WTC11 (cell line): ENCODE data around the gene TRIP13. TPM values are rescaled to one million over a fixed set of nuclear protein-coding genes. Genes with fewer than 3 reads are reported as not detected.
A peak's percentile ranks its signal among the peaks of the same experiment; 100 is the strongest.
"Not testable (repeated sequence)": the region's sequence is repeated elsewhere in the genome, so short reads cannot be mapped to it uniquely, and the experiment has no call there.

ENCODE experiments used
- ATAC-seq: fragments of 200-7000 bp; cut with Tn5 transposase; 2 replicates; pipeline ENCODE4 v1.10.0; 2021; ENCODE audit warnings: mild to moderate bottlenecking, moderate library complexity
- CTCF ChIA-PET: fragments of 300-600 bp; sonication (Branson Sonifier 250); formaldehyde crosslinking; loops from one replicate; lab custom pipeline; 2021; ENCODE audit warnings: antibody characterized with exemption; lab: Charles Lee
- POLR2A ChIA-PET: fragments of 350-600 bp; sonication (Branson Sonifier 250); formaldehyde crosslinking; loops from one replicate; lab custom pipeline; 2021; ENCODE audit warnings: antibody characterized with exemption; lab: Charles Lee
- DNase-seq: peaks from one replicate; pipeline ENCODE4 v3.0.0; 2021; ENCODE audit warnings: low spot score
- H3K27ac Mint-ChIP-seq: 2 replicates; pipeline ENCODE4 v1.8.0; 2021; ENCODE audit warnings: mixed read lengths
- H3K27me3 Mint-ChIP-seq: 2 replicates; pipeline ENCODE4 v1.8.0; 2021; ENCODE audit warnings: low read depth, mild to moderate bottlenecking, moderate library complexity, mixed read lengths
- H3K36me3 Mint-ChIP-seq: 2 replicates; pipeline ENCODE4 v1.8.0; 2021; ENCODE audit warnings: mixed read lengths
- H3K4me1 Mint-ChIP-seq: 2 replicates; pipeline ENCODE4 v1.8.0; 2022; ENCODE audit warnings: mixed read lengths
- H3K4me3 Mint-ChIP-seq: 2 replicates; pipeline ENCODE4 v1.8.0; 2021; ENCODE audit warnings: mild to moderate bottlenecking, moderate library complexity, mixed read lengths
- H3K9me3 Mint-ChIP-seq: 2 replicates; pipeline ENCODE4 v1.8.0; 2021; ENCODE audit warnings: mixed read lengths
- ESRRA ChIP-seq: sonication (generic); formaldehyde crosslinking; IDR thresholded peaks from 2 replicates; pipeline ENCODE4 v1.8.1; 2022; ENCODE audit warnings: mild to moderate bottlenecking, missing genetic modification reagents, borderline replicate concordance
- HMGXB4 ChIP-seq: sonication (generic); formaldehyde crosslinking; IDR thresholded peaks from 2 replicates; pipeline ENCODE4 v1.8.1; 2023; ENCODE audit warnings: mild to moderate bottlenecking, moderate library complexity, missing genetic modification reagents
- JUN ChIP-seq: sonication (generic); formaldehyde crosslinking; IDR thresholded peaks from 2 replicates; pipeline ENCODE4 v1.8.0; 2023; ENCODE audit warnings: mild to moderate bottlenecking, missing genetic modification reagents
- NR2C2 ChIP-seq: sonication (generic); formaldehyde crosslinking; IDR thresholded peaks from 2 replicates; pipeline ENCODE4 v1.8.0; 2022; ENCODE audit warnings: mild to moderate bottlenecking, missing genetic modification reagents
- ZBTB21 ChIP-seq: sonication (generic); formaldehyde crosslinking; IDR thresholded peaks from 2 replicates; pipeline ENCODE4 v1.8.1; 2023; ENCODE audit warnings: mild to moderate bottlenecking, missing genetic modification reagents, borderline replicate concordance
- ZNF317 ChIP-seq: sonication (generic); formaldehyde crosslinking; IDR thresholded peaks from 2 replicates; pipeline ENCODE4 v1.8.1; 2023; ENCODE audit warnings: low read depth, mild to moderate bottlenecking, moderate library complexity, missing genetic modification reagents, borderline replicate concordance
- total RNA-seq: library from RNA; stranded (reverse); gene quantifications from 3 replicates; pipeline ENCODE4 v1.2.3, GENCODE V29; 2021
- TF ChIP-seq, protein P1 (sequence below): sonication (generic); formaldehyde crosslinking; IDR thresholded peaks from 2 replicates; pipeline ENCODE4 v1.8.0; 2022; ENCODE audit warnings: mild to moderate bottlenecking, missing genetic modification reagents

TRIP13 gene
- total RNA-seq, 1 experiment from 2014 or later: 33.7 TPM

- TF ChIP-seq JUN (peak; percentile 40), HMGXB4 (CRISPR knock-in tag) (peak; percentile 81; the same call in 1 of the 2 replicates), NR2C2 (peak; percentile 90), ESRRA (CRISPR knock-in tag) (no peak), ZNF317 (CRISPR knock-in tag) (0 out of 2 replicates have a peak, but pooled peaks have one; percentile 12), ZBTB21 (CRISPR knock-in tag) (no peak)
- TF ChIP-seq, protein P1, sequence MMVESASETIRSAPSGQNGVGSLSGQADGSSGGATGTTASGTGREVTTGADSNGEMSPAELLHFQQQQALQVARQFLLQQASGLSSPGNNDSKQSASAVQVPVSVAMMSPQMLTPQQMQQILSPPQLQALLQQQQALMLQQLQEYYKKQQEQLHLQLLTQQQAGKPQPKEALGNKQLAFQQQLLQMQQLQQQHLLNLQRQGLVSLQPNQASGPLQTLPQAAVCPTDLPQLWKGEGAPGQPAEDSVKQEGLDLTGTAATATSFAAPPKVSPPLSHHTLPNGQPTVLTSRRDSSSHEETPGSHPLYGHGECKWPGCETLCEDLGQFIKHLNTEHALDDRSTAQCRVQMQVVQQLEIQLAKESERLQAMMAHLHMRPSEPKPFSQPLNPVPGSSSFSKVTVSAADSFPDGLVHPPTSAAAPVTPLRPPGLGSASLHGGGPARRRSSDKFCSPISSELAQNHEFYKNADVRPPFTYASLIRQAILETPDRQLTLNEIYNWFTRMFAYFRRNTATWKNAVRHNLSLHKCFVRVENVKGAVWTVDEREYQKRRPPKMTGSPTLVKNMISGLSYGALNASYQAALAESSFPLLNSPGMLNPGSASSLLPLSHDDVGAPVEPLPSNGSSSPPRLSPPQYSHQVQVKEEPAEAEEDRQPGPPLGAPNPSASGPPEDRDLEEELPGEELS (CRISPR knock-in tag): peak; percentile 76
Observed at GRCh38 chr5:892394-893136, at the start of gene TRIP13, which contains the start of gene BRD9 (continued).

DNA sequence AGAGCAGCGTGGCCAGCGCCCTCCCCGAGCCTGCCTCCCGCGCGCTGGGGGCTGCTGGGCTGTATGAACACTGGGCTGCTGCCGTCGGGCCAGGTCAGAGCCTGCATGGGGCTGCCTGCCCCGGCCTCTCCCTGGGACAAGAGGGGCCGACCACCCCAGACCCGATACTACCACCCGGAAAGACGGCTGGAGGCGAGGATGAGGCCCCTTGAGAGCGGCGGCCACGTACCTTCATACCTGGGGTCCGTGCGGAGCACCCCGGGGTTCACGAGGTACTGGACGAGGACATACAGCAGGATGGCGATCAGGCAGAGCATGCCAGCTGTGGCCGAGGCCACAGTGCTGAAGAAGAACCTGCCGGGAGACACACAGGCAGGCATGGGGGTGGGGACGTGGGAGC, 49.3 kb upstream of the TRIP13 start:
- H3K27me3 Mint-ChIP-seq, H3K4me3 Mint-ChIP-seq, H3K36me3 Mint-ChIP-seq: not testable (repeated sequence)

GRCh38 chr5:843926-844325, 48.8 kb upstream of the TRIP13 start:
- H3K27ac Mint-ChIP-seq, CTCF ChIA-PET, H3K9me3 Mint-ChIP-seq, H3K4me3 Mint-ChIP-seq, H3K4me1 Mint-ChIP-seq, H3K27me3 Mint-ChIP-seq, ATAC-seq, H3K36me3 Mint-ChIP-seq, POLR2A ChIA-PET: not testable (repeated sequence)
- peak; percentile 11 for DNase-seq

More for the DNA sequence above, 49.3 kb upstream of the TRIP13 start:
- H3K4me1 Mint-ChIP-seq, POLR2A ChIA-PET, CTCF ChIA-PET, ATAC-seq, H3K27ac Mint-ChIP-seq, H3K9me3 Mint-ChIP-seq: not testable (repeated sequence)
- peak; percentile 5 for DNase-seq

DNA sequence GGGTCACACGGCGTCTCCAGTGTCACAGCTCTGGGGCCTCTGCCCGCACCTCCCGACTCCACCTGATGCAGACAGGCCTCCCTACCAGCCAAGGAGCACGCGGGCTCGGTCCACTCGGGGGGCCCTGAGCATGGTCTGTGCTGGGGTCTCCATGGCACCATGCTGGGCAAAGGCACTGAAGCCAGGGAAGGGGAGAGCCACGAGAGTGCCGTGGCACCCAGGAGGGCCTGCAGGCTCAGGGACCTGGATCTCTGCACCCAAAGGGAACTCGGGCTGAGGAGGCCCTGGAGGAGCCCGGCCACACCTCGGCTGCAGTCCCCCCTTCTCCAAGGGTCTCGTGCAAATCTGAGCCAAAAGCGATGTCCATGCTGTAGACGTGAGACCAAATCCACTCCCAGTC, 48.3 kb upstream of the TRIP13 start:
- H3K27ac Mint-ChIP-seq, H3K4me3 Mint-ChIP-seq, ATAC-seq, POLR2A ChIA-PET, H3K27me3 Mint-ChIP-seq, H3K4me1 Mint-ChIP-seq, CTCF ChIA-PET, H3K36me3 Mint-ChIP-seq, H3K9me3 Mint-ChIP-seq: not testable (repeated sequence)
- DNase-seq: peak; percentile 10

DNA sequence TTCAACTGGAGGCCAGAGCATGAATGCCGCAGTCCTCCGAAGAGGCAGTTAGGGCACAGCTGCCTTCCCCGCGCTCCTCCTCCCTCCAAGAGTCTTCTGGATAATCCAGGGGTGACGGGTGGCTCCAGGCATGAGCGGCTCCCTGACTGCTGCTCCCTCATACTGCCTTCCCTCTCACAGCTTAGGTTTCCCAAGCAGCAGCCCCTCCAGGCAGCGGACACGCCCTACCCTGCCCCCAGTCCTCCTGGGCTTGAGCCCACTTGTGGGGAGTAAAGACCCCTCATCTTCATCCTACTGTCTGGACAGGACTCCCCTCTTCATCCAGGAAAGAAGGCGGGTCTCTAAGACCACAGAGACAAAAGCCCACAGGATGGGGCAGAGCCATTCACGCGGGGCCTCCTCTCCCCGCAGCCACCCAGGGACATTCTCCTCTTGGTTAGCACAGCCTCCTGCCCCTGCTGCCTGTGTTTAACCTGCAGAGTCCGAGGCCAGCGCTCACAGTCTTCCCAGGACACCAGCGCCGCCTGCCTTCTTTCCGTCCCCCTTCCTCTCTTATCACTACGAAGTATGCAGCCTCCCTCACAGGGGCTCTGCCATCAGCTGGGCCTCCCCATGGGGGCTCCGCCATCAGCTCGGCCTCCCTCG, 47.5 kb upstream of the TRIP13 start:
- CTCF ChIA-PET, ATAC-seq, H3K36me3 Mint-ChIP-seq, POLR2A ChIA-PET, H3K27me3 Mint-ChIP-seq, H3K4me1 Mint-ChIP-seq, H3K9me3 Mint-ChIP-seq, H3K4me3 Mint-ChIP-seq: not testable (repeated sequence)
- peak overlapping the region; percentile 80 for H3K27ac Mint-ChIP-seq
- peak; percentile 5 for DNase-seq

- H3K27me3 Mint-ChIP-seq, H3K27ac Mint-ChIP-seq, H3K4me3 Mint-ChIP-seq, H3K36me3 Mint-ChIP-seq, CTCF ChIA-PET, H3K4me1 Mint-ChIP-seq, ATAC-seq, POLR2A ChIA-PET, H3K9me3 Mint-ChIP-seq: not testable (repeated sequence)
- peak; percentile 4 for DNase-seq
Observed at GRCh38 chr5:845676-846601, 46.7 kb upstream of the TRIP13 start.

- H3K27ac Mint-ChIP-seq: peak overlapping the region; percentile 48
- ATAC-seq, CTCF ChIA-PET, H3K9me3 Mint-ChIP-seq, H3K4me1 Mint-ChIP-seq, POLR2A ChIA-PET, H3K36me3 Mint-ChIP-seq, H3K4me3 Mint-ChIP-seq, H3K27me3 Mint-ChIP-seq: not testable (repeated sequence)
- DNase-seq: peak; percentile 4
Observed at GRCh38 chr5:846602-847091, 46.0 kb upstream of the TRIP13 start.

- H3K9me3 Mint-ChIP-seq, ATAC-seq, H3K36me3 Mint-ChIP-seq, CTCF ChIA-PET, H3K27ac Mint-ChIP-seq, H3K27me3 Mint-ChIP-seq, POLR2A ChIA-PET, H3K4me1 Mint-ChIP-seq, H3K4me3 Mint-ChIP-seq: not testable (repeated sequence)
- peak; percentile 3 for DNase-seq
Observed at GRCh38 chr5:847212-847611, 45.5 kb upstream of the TRIP13 start.

- H3K27ac Mint-ChIP-seq, H3K4me1 Mint-ChIP-seq, CTCF ChIA-PET, H3K9me3 Mint-ChIP-seq, H3K4me3 Mint-ChIP-seq, ATAC-seq, POLR2A ChIA-PET, H3K27me3 Mint-ChIP-seq, H3K36me3 Mint-ChIP-seq: not testable (repeated sequence)
- peak; percentile 8 for DNase-seq
Observed at GRCh38 chr5:847736-848135, 44.9 kb upstream of the TRIP13 start.
